ENCODE results near the gene CYP3A5.
"Not testable (repeated sequence)": the region's sequence is repeated elsewhere in the genome, so short reads cannot be mapped to it uniquely, and the experiment has no call there.

The CYP3A5 gene

DNA sequence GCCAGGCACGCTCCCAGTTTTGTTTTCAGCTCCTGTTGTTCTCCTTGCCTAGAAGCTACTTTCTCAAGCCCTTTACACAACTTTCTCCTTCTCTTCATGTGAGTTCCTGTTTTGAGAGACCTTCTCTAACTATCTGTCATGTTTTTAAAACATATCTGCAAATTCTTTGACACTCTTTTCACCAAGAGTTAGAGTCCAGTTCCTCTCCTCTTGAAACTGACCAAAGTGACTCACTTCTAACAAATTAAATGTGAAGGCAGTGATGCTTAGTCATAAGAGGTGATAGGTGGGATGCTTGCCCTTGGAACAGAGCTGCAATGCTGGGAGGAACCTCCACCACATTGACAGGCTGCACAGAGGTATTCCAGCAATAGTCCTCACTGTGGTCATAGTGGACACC lies 37.8 kb downstream of the CYP3A5 start:
- DNase-seq (ENCODE audit: low spot score): no peak

DNA sequence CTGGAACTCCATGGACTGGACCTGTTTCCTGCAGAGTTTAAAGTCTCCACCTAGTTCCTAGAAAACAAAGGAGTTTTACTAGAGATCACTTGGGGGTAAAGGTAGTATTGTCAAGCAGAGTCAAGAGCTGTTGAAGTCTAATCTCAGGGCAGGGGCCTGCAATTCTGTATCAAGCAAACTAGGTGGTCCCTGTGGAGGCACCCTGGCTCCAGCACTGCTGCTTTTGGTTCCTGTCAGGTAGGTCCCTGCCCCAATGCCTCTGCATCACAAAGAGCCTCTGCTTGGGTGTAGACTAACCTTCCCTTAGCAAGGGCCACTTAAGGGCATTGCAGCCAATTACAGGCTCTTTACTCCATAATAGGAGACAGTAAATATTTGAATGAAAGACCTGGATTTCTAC lies 40.5 kb downstream of the CYP3A5 start:
- DNase-seq (ENCODE audit: low spot score): no peak

DNA sequence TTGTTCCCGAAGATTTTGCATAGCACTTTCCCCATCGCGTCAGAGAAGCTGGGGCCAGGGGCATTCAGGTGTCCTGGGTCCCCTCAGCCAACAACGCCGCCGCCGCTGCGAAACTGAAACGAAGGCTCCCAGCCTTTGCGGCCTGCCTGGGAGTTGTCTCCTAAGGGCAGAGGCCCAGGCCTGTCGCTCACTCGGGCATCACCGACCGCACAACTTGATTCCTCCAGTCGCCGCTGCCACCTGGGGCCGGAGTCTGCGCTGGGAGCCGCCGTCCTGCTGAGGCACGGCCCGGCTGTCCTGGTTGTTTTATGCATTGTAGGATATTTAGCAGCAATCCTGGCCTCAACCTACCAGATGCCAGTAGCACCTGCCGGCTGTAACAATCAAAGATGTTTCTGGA lies 41.1 kb downstream of the CYP3A5 start:
- no peak for DNase-seq (ENCODE audit: low spot score)

DNA sequence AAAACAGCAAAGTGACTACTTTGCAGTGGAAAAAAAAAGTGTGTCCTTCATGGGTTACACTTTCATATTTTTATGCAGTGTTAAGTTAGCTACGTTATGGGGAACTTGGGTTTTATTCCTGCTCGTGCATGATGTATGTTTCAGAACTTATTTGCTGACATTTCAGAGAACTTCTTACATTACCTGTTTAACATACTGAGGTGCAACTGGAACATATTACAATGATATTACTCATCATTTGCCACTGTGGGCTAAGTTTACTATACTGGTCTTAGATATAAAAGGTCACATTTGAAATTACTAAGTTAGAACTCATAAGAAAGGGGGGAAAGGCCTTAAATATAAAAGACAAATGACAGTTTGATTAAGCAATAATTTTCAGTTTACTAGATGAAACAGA lies 42.4 kb downstream of the CYP3A5 start:
- DNase-seq (ENCODE audit: low spot score): not testable (repeated sequence)

DNA sequence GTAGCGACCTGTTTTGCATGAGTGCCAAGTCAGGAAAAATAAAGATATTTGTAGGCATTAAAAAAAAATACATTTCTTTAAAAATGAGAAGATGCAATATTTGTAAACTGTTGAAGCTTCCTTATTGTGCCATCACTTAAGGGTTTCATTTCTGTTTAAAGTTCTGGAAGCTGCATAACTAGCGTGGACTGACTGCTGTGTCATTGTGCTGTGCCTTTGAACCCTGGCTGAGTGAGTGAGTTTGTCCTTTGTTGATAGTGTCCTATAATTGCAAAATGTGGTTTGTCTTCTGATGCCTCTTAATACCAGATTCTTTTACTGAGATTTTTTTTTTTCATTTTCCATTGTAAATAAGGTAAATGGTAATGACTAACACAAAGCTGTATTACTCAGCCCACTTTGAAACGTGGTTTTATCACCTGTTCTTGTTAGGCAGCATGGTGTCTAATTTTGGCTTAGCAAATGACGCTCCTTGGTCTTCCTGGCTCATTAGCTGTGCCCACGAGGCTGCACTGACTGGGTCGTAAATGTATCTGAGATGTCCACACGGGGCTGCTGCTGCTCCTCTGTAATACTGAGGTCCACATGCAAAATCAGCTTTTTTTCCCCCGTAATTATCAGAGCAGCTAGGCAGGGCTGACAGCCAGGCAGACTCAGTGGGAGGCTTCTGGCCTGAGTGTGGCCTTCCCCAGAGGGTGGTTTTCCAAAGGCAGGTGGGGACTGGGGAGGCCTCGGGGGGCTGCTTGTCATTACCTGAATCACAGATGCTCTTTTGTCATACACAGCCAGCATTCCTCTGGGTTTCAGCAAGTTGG lies 48.3 kb downstream of the CYP3A5 start:
- no peak for DNase-seq (ENCODE audit: low spot score)

DNA sequence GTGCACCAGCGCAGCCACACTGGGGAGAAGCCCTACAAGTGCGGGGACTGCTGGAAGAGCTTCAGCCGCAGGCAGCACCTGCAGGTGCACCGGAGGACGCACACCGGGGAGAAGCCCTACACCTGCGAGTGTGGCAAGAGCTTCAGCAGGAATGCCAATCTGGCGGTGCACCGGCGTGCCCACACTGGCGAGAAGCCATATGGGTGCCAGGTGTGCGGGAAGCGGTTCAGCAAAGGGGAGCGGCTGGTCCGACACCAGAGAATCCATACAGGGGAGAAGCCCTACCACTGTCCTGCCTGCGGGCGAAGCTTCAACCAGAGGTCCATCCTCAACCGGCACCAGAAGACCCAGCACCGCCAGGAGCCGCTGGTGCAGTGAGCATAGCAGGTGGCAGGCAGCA lies 50.2 kb downstream of the CYP3A5 start:
- DNase-seq (ENCODE audit: low spot score): no peak

DNA sequence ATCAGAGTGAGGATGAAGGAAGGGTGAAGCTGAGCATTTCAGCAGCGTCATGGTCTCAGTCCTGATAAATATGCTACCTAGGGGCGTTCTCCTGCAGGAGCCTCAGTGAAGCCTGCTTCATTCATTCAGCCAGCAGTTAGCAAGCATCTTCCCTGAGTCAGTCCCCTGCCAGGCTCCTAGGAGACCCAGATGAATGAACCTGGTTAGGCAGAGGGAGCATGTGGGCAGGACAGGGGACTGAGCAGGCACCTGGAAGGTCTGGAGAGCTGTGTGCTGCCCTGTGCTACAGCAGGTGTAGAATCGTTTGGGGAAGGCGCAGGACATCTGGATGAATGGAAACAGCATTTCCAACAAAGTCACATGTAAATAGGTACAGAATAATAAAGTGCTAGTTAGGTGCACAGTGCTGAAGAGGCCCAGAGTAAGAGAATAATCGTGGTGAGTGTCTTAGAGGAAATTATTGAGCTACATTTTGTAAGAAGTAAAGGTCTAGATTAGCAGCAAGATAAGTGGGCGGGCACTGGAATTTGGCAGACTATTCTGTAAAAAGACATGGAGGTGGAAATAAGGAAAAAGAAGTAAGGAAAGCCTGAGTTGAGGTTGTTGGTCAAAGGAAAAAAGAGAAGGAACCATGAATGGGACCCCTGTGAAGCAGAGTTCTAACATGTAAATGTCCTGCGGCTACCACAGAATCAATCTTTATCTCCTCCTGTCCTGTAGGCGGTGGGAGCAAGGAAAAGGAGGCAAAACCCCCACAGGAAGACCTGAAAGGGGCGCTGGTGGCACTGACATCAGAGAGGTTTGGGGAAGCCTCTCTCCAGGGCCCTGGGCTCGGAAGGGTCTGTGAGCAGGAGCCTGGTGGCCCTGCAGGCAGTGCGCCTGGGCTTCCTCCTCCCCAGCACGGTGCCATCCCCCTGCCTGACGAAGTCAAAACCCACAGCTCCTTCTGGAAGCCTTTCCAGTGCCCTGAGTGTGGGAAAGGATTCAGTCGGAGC lies 51.0 kb downstream of the CYP3A5 start:
- no peak for DNase-seq (ENCODE audit: low spot score)

DNA sequence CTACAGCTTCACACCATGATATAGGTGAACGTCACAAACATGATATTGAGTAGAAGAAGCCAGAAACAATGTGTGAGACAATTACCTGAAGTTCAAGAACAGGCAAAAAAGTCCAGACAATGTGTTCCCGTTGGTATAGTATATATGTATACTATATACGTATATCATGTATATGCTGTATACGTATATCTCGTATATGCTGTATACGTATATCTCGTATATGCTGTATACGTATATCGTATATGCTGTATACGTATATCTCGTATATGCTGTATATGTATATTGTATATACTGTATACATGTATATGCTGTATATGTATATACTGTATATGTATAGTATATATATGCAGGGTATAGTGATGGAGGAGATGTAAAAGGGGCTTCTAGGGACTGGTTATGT lies 52.3 kb downstream of the CYP3A5 start:
- no peak for DNase-seq (ENCODE audit: low spot score)

DNA sequence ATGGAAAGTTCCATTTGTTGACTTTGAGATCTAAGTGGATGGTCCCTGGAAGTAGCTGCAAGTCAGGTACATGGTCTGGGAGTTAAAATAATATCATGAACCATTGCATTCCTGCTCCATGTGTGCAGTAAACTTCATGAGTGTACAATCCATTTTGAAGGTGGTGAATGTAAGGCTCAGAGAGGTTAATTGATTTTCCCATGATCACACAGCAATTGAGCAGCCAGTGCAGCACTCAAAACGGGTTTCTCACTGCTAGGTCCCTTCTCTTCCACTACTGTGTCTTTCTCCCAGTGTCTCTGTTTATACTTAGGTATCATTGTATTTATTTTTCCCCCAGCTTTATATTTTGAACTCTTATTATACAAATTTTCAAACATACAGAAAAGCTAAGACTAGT lies 53.1 kb downstream of the CYP3A5 start:
- no peak for DNase-seq (ENCODE audit: low spot score)

DNA sequence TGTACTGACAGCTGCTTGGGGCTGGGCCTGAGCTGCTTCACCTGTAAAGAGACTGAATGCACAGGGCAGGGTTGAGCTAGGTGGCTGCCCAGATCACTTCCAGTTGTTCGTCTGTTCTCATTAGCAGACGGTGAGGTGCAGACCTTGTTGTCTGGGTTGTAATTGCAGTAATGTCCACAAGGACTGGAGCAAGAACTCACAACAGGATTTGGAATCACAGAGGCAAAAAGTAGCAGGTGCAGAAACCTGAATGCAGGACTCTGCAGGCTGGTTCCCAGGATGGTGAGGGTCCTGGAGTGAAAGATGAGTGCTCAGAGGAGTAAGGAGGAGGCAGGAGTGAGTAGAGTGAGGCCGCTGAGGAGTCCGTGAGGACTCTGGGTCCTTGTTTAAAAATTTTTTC lies 53.8 kb downstream of the CYP3A5 start:
- DNase-seq (ENCODE audit: low spot score): no peak

DNA sequence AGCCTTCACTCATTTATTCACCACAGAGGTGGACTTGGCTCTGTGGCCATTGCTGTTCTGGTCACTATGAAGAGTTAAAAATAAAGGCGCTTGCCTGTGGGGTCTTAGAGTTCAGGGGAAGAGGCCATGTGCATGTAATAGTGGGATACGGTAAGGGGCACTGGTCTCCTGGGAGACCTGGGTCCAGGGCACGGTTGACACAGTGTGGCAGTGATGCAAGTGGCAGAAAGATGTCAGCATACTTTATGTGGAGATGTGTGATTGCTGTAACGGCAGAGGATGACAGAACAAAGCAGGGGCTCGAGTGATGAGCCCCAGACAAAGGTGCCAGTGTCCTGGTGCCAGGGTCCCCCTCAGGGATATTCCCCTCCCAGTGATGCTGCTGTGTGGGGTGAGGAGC lies 54.5 kb downstream of the CYP3A5 start:
- DNase-seq (ENCODE audit: low spot score): no peak

DNA sequence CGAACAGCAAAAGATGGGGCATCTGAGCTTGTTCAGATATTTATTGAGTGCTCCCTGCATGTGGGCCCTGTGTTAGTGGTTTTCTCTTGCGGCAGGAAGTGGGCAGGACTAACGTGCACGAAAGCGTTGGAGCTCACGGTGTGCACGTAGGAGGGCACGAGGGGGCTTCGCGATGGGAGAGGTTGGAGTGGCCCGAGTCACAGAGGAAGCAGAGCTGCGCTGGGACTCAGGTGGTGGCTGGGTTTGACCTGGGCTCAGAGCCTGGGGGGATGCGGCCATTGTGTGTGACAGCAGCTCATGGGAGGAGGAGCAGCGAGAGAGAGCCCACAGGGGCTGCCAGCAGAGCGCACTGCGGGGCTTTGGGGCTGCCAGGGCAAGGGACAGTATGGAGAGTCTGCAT lies 55.3 kb downstream of the CYP3A5 start:
- DNase-seq (ENCODE audit: low spot score): no peak

DNA sequence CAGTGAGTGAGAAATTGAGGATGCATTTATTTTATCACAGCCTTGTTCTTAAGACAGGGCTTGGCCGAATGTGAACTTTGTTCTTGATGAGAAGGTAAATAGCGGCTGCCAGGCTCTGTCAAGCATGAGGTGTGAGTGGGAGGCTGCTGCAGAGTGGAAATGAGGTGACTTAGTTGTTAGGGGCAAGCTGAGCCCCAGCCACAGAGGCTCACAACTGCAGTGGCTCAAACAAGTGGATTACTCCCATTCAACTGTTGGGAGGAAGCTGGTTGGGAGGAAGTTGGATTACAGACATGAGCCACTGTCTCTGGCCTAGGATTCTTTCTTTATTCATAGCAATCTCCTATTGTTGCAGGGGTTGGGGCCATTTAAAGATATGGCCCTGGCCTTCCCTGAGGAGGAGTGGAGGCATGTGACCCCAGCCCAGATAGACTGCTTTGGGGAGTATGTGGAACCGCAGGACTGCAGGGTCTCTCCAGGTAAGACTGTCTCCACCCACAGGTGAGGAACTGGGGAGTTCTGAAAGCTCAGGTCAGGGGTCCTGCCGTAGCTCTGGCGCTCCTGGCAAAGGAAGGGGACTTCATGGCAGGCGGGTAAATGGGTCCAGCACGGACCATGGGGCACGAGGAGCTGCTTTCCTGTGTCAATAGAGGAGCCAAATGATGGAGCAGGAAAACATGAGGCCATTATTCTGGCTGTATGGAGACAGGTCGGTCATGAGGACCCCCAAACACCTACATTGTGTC lies 55.9 kb downstream of the CYP3A5 start:
- DNase-seq (ENCODE audit: low spot score): no peak

DNA sequence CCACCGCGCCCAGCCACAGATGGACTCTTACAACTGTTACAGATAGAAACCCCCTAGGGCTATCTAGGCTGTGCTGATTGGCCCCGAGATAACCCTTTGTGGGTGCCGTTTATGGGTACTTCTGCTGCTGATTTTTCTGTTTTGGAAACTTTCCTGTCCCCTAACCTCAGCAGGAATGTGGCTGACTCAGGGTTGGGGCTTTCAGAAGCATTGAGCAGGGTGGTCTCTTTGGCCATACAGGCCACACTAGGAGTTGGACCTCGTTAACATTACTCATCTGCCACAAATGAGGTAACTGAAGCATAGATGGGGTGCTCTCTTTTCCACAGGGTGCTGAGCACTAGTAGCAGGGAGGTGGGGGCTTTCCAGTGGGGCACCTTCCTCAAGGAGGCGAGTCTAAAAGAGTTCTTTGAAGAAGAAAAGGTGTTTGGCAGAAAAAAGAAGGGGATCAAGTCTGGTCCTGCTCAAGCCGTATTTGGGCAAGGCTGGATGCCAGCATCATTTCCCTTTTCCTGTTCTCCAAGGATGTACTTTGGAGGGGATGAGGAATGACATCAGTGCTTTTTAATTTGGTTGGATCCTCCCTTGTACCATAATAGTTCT lies 56.6 kb downstream of the CYP3A5 start:
- no peak for DNase-seq (ENCODE audit: low spot score)

DNA sequence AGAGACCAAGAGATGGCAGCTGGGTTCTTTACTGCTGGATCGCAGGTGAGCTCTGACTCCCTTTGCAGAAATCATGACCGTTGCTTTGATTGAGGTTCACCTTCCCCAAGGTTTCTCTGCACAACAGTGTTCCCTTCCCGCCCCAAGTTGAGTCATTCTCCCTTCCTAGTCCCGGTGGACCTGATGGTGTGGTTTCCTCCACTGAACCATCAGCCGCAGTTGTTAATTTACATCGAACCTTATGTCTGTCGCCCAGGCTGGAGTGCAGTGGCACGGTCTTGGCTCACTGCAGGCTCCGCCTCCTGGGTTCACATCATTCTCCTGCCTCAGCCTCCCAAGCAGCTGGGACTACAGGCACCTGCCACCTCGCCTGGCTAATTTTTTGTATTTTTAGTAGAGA lies 57.2 kb downstream of the CYP3A5 start:
- DNase-seq (ENCODE audit: low spot score): no peak

DNA sequence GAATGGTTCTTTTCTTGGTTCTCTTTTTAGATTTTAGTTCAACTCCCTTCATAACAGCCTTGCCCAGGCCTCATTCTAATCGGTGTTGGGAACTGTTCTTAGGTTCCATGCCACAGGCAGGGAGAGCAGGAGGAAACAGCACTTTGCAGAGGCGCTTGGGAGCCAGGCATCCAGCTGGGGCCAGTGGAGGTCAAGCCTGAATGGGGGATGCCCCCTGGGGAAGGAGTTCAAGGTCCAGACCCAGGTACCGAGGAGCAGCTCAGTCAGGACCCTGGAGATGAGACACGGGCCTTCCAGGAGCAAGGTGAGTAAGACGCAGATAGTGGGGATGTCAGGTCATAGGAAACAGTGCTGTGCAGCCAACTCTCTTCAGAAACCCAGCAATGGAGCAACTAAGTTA lies 58.5 kb downstream of the CYP3A5 start:
- DNase-seq (ENCODE audit: low spot score): no peak

DNA sequence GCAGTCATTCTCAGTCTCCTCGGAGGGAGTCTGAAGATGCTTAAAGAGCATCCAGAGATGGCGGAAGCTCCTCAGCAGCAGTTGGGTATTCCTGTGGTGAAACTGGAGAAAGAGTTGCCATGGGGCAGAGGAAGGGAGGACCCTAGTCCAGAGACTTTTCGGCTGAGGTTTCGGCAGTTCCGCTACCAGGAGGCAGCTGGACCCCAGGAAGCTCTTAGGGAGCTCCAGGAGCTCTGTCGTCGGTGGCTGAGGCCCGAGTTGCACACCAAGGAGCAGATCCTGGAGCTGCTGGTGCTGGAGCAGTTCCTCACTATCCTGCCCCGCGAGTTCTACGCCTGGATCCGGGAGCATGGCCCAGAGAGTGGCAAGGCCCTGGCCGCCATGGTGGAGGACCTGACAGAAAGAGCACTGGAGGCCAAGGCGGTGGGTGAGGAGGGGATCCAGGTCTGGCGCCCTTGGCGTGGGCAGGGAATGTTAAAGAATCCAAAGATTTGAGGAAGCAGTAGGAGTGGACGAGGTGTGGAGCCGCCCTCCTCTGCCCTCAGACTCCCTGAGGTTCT lies 60.1 kb downstream of the CYP3A5 start:
- no peak for DNase-seq (ENCODE audit: low spot score)

DNA sequence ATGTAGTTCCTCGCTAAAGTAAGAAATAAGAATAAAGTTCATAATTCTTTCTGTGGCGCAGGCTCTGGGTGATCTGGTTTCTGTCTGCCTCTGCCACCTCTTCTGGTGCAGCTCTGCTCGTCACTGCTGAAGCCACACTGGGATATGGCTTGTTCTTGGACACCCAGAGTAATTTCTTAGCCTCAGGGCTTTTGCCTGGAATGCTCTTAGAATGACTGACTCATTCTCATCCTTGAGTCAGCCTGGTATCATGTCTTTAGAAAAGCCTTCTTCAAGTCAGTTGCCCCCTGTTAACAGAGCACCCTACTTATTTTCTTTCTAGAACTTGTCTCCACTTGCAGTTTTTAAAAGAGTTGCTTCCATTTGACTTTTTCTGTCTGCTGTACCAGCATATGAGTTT lies 61.1 kb downstream of the CYP3A5 start:
- no peak for DNase-seq (ENCODE audit: low spot score)

DNA sequence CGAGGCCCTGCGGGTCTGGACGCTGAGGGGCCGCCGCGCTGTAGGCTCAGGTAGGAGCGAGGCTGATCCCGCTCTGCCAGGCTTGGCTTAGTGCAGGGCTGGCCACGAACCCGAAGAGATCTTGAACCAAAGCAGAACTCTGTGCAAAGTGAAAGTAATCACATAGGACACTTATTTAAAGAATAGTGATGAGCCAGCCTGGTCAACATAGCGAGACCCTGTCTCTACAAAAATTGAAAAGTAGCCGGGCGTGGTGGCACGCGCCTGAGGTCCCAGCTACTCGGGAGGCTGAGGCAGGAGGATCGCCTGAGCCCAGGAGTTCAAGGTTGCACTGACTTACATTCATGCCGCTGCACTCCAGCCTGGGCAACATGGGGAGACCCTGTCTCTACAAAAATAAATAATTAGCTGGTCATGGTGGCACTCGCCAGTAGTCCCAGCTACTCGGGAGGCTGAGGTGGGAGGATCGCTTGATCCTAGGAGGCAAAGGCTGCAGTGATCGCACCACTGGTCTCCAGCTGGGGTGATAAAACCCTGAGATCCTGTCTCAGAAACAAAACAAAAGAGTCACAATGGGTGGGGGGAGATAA lies 62.5 kb downstream of the CYP3A5 start:
- DNase-seq (ENCODE audit: low spot score): no peak

DNA sequence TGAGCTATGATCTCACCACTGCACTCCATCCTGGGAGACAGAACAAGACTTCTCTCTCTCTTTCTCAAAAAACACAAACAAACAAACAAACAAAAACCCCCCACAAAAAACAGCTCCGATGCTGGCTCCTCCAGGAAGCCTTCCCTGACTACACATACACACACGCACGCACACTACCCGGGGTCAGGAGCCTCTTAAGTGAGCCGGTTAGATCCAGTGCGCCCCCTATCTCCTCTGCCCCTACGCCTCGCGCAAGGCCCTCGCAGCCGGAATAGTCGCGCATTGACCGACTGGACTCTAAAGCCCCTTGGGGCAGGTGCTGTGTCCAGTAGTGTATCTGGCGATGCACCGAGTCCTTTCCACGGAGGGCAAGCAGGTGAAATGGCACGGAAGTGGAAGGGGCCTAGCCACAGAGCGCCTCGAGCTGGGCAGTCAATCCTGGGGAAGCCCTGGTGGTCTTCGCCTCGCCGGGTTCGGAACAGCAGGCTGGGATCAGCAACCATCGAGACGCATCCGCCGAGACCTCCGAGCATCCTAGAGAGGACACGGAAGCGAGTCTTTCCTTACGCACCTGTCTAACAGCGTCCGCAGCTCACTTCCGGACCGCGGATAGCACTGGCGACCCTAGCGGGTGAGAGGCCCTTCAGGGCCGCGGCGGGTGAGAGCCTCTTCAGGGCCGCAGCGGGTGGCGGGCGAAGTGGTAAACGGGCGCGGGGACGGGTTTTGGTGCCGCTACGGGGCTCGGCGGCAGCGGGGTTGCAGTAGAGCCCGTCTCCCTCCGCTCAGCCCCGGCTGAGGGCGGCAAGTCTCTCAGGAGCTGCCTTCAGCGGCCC lies 63.2 kb downstream of the CYP3A5 start, which contains the start of gene ZSCAN25:
Gene ZSCAN25, plus strand, starts transcription at position 588 of the 833 bp plus-strand sequence. CDS start 2,661 bp downstream, outside the sequence.
- DNase-seq (ENCODE audit: low spot score): peak; percentile 84
